Natural killer cell treated with Interleukin-12 subunit alpha and Interleukin-12 subunit beta and Interleukin-15 and Interleukin-18, amount 100 ng/mL, for 72 hours (primary cell): ENCODE measurements around the gene ZMIZ1. TPM values are rescaled to one million over a fixed set of nuclear protein-coding genes. Genes with fewer than 3 reads are reported as not detected.
A peak's percentile ranks its signal among the peaks of the same experiment; 100 is the strongest.

ENCODE experiments used
- ATAC-seq, 2 donors: fragments of 150-1000 bp; cut with Tn5 transposase in 1 of 2; sonication (Bioruptor Pico), chemical (Tn5 transposase) in 1 of 2; 2 replicates each; pipeline ENCODE4 v1.10.0; 2021
- DNase-seq: peaks from one replicate; pipeline ENCODE4 v3.0.0; 2022; ENCODE audit warnings: low spot score
- H3K27ac Mint-ChIP-seq, 2 donors: 1 replicate in 1 of 2; 2 replicates in 1 of 2; pipeline ENCODE4 v1.8.0; 2022; ENCODE audit warnings: mixed read lengths in 2 of 2, mild to moderate bottlenecking in 1 of 2, moderate library complexity in 1 of 2
- H3K27me3 Mint-ChIP-seq, 2 donors: 1 replicate in 1 of 2; 2 replicates in 1 of 2; pipeline ENCODE4 v1.8.0; 2022; ENCODE audit warnings: mixed read lengths in 2 of 2
- H3K36me3 Mint-ChIP-seq: one replicate; pipeline ENCODE4 v1.8.0; 2022; ENCODE audit warnings: mixed read lengths
- H3K4me1 Mint-ChIP-seq, 2 donors: 1 replicate in 1 of 2; 2 replicates in 1 of 2; pipeline ENCODE4 v1.8.0; 2022; ENCODE audit warnings: low read depth in 2 of 2, mixed read lengths in 2 of 2, mild to moderate bottlenecking in 1 of 2
- H3K4me3 Mint-ChIP-seq: one replicate; pipeline ENCODE4 v1.8.0; 2022; ENCODE audit warnings: mixed read lengths
- H3K9me3 Mint-ChIP-seq: 2 replicates; pipeline ENCODE4 v1.8.0; 2022; ENCODE audit warnings: mixed read lengths
- total RNA-seq, 2 donors: library from RNA; stranded (reverse); gene quantifications; one replicate each; pipeline ENCODE4 v1.2.3, GENCODE V29; 2022

ZMIZ1 gene
- total RNA-seq, 2 donors from 2014 or later = 49.7 to 54.4 TPM

DNA sequence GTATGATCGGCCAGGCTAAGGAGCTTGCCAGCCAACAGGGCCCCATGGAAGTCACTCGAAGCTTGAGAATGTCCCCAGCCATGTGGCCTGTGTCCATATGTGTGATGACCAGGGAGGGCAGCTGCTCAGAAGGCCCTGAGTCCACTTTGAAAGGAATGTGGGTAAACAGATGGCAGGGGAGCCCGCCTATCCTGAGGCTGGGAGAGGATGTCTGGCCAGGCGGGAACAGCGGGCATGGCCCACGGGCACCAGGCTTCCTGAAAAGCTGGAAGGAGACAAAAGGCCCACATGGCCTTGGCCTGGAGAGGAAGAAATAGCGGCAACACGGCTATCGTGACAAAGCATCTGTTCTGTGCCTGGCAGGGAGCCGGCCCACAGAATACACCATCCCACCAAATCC is 140.6 kb downstream of the ZMIZ1 start:
- no peak for DNase-seq
- Mint-ChIP-seq H3K27me3 (no peaks in the 10 kb centered on the region), H3K9me3 (no peaks in the 10 kb centered on the region), H3K4me1 (peaks cover 0 to 9% of the 10 kb centered on the region in 2 donors), H3K27ac (no peak overlapping the region), H3K36me3 (no peaks in the 10 kb centered on the region), H3K4me3 (no peak overlapping the region)
- ATAC-seq = no peak

DNA sequence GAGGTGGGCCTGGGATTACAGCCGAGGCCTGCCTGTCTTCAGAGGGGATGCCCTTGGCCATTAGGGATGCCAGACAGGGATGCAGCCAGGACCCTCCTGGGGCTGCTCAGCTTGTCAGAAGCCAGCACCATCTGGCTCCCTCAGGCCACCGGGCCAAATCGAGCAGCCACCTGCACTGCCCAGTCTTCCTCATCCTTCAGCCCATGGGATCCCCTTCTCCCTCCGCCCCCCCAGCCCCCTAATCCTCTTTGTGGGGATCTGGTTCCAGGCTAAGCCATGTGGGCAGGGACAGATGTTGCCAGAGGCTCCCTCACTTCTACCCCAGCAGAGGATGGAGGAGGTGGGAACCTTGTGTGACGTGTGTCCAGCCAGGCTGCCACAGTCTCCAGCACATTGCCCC is 141.1 kb downstream of the ZMIZ1 start:
- H3K9me3 Mint-ChIP-seq = no peaks in the 10 kb centered on the region
- no peaks in the 10 kb centered on the region for H3K36me3 Mint-ChIP-seq
- no peak overlapping the region for H3K27ac Mint-ChIP-seq
- no peak for ATAC-seq
- no peak for DNase-seq
- H3K4me3 Mint-ChIP-seq = no peak overlapping the region
- H3K27me3 Mint-ChIP-seq = no peaks in the 10 kb centered on the region
- peaks cover 0 to 7% of the 10 kb centered on the region in 2 donors for H3K4me1 Mint-ChIP-seq

DNA sequence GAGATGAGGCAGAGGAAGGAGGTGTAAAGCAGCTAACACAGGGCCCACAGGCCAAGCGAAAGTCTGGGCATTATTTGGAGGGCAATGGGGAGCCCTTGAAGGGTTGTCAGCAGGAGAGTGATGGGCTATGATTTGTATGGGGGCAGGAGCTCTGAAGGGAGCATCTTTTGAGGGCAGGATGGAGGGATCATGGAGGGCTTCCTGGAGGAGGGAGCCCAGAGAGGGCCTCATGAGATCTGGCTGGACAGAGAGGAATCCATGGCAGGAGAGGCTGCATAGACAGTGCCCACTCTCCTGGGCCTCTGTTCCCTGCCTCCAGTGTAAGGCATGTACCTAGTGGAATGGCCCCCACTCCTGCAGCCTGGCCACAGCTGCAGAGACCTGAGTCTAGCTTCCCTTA is 141.9 kb downstream of the ZMIZ1 start:
- Mint-ChIP-seq H3K9me3 (no peaks in the 10 kb centered on the region), H3K4me1 (peaks cover 0 to 4% of the 10 kb centered on the region in 2 donors), H3K27ac (peak overlapping the region; percentile 10 to 18), H3K4me3 (no peak overlapping the region), H3K36me3 (no peaks in the 10 kb centered on the region), H3K27me3 (no peaks in the 10 kb centered on the region)
- ATAC-seq (no peak), DNase-seq (no peak)

DNA sequence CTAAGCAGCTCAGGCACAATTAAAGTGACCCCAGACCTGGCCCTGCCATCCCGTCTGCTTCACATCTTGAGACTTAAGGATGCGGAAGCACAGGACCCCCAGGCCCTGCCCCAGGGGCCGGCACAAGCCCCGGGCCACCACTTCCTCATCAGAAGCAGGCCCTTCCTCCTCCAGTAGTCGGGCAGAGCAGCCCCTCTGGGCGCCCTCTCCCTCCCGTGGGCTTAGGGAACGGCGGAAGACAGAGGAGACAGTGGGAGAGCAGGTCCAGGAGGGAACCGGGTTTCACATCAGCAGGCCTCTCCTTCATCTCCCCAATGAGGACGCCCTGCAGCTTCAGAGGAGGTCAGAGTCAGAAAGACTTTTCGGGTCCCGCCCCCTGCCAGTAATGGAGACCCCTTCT is 142.8 kb downstream of the ZMIZ1 start:
- DNase-seq (no peak), ATAC-seq (no peak)
- Mint-ChIP-seq H3K4me1 (peaks cover 0 to 3% of the 10 kb centered on the region in 2 donors), H3K27ac (no peak overlapping the region), H3K36me3 (no peaks in the 10 kb centered on the region), H3K9me3 (no peaks in the 10 kb centered on the region), H3K4me3 (no peak overlapping the region), H3K27me3 (no peaks in the 10 kb centered on the region)

DNA sequence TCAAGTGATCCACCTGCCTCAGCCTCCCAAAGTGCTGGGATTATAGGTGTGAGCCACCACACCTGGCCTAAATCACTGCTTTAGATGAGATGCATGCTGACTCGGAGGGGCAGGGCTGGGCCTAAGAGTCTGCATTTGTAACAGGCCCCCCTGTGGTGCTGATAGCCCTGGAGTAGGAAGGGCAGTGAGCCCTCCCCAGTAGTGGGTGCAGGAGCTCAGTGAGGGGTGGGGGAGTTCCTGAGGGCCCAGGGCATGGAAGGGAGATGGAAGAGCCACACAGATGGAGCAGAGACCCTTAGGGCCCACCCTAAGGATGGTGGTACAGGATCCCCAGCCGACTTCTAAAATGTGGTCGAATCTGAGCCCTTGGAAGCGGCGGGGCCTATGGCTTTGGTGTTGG is 146.8 kb downstream of the ZMIZ1 start:
- no peaks in the 10 kb centered on the region for H3K9me3 Mint-ChIP-seq
- H3K4me1 Mint-ChIP-seq = peaks cover 0 to 6% of the 10 kb centered on the region in 2 donors
- no peak overlapping the region for H3K4me3 Mint-ChIP-seq
- ATAC-seq (no peak), DNase-seq (no peak)
- no peaks in the 10 kb centered on the region for H3K36me3 Mint-ChIP-seq
- no peak overlapping the region for H3K27ac Mint-ChIP-seq
- no peaks in the 10 kb centered on the region for H3K27me3 Mint-ChIP-seq

DNA sequence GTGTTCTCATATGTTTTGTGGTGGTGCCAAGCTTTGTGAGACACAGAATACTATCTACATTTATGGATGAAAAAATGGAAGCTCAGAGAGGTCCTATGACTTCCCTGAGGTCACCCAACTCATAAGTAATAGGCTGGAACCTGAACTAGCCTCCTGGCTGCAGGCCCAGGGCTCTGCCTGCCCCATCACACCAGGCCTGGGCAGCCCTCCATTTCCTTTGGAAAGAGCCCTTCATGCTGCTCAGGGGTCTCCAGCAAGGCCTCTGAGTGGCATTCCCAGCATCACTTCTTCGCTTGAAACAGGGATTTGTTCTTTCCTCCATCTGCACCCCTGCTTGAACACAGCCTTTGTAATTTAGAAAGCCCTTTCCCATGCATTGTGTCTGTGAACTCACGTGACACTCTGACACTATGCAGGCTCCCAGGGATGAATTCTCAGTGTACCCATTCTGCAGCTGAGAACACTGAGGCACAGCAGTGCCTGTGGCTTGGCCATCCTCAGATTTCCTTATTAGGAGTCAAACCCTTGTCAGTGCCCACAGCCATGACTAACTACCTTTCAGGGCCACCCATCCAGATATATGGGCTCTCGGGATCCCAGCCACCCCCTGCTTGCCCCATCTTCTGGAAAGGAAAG is 150.7 kb downstream of the ZMIZ1 start:
- DNase-seq = no peak
- no peak for ATAC-seq
- H3K27me3 Mint-ChIP-seq = no peaks in the 10 kb centered on the region
- H3K27ac Mint-ChIP-seq = no peak overlapping the region
- H3K36me3 Mint-ChIP-seq = no peaks in the 10 kb centered on the region
- H3K4me3 Mint-ChIP-seq = no peak overlapping the region
- peaks cover 0 to 3% of the 10 kb centered on the region in 2 donors for H3K4me1 Mint-ChIP-seq
- no peaks in the 10 kb centered on the region for H3K9me3 Mint-ChIP-seq

DNA sequence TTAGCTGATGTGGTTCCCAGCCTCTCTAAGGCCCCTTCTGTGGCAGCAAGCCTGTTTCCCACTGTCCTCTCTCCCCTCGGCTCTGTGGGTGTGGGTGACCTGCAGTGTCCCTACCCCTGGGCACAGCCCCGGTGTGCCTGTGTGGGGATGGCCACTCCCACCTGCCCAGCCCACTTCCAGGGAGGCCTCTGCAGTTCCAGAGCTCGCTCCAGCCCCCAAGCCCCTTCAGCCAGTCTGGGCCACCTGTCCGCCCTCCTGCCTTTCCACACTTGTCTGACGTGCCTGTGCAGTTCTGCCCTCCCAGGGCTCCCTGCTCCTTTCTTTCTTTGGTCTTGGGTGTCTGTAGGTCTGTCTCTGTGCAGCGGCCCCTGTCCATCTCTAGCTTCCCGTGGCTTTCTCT is 151.5 kb downstream of the ZMIZ1 start:
- no peaks in the 10 kb centered on the region for H3K9me3 Mint-ChIP-seq
- no peak overlapping the region for H3K27ac Mint-ChIP-seq
- H3K36me3 Mint-ChIP-seq = no peaks in the 10 kb centered on the region
- DNase-seq (no peak), ATAC-seq (no peak)
- no peak overlapping the region for H3K4me3 Mint-ChIP-seq
- H3K4me1 Mint-ChIP-seq = peaks cover 0 to 5% of the 10 kb centered on the region in 2 donors
- H3K27me3 Mint-ChIP-seq = no peaks in the 10 kb centered on the region

DNA sequence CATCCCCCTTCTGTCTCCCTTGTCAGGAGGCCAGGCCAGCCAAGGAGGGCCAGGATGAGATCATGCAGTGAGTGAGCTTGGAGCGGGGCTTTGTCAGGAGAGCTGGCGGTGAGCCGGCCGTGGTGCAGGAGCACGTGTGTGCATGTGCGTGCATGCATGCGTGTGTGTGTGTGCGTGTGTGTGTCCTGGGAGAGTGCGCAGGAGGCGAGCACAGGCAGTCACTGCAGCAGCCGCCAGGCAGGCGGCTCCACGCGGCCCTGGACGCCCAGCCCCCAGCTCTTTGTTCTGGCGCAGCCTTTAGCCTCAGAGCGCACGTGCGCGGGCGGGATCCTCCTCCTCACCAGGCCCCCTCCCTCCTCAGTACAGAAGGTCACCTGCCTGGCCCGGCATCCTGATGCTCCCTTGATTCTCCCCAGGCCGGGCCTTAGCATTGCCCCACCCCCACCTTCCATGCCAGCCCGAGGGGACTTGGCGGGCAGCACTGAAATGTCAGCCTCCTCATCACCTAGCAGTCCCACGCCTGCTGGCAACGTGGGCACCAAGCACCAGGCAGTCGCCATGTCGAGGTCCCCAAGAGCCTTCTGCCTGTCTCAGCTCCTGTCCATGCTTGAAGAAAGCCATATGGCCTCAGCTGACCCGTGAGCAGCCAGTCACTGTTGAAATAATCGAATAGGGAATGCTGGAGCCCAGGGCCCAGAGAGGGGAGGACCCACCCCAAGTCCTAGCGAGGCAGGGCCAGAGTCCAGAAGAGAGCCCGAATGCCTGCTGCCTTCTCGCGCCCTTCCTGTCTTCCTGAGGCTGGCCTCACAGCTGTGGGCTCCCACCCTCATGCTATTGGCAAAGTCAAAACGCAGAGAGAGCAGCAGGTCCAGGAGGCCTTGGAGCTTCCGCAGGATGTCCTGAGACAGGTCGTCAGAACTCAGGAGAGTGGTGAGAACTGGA is 152.6 kb downstream of the ZMIZ1 start:
- Mint-ChIP-seq H3K27ac (no peak overlapping the region), H3K27me3 (no peaks in the 10 kb centered on the region), H3K9me3 (no peaks in the 10 kb centered on the region), H3K36me3 (no peaks in the 10 kb centered on the region), H3K4me1 (peaks cover 0 to 5% of the 10 kb centered on the region in 2 donors), H3K4me3 (no peak overlapping the region)
- ATAC-seq (no peak), DNase-seq (no peak)

DNA sequence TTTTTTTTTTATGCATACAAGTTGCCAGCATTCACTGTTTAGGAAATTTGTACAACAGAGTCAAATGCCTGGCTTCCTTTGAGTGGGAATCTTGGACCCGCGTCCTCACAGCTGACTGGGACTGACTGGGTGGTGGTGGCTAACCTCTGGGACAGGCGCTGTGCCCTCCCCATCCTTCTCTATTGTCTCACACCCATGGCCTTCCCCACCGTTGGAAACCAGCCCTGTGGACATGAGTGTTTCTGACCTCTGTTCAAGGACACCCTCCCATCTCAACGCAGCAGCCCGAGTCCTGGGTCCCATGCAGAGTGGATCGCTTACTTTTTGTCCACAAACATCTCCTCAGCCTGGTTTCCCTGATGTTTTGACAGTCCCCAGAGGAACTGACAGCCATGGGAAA is 153.4 kb downstream of the ZMIZ1 start:
- Mint-ChIP-seq H3K4me3 (no peak overlapping the region), H3K27ac (no peak overlapping the region), H3K4me1 (peaks cover 0 to 5% of the 10 kb centered on the region in 2 donors), H3K9me3 (no peaks in the 10 kb centered on the region), H3K36me3 (no peaks in the 10 kb centered on the region), H3K27me3 (no peaks in the 10 kb centered on the region)
- DNase-seq (no peak), ATAC-seq (no peak)

DNA sequence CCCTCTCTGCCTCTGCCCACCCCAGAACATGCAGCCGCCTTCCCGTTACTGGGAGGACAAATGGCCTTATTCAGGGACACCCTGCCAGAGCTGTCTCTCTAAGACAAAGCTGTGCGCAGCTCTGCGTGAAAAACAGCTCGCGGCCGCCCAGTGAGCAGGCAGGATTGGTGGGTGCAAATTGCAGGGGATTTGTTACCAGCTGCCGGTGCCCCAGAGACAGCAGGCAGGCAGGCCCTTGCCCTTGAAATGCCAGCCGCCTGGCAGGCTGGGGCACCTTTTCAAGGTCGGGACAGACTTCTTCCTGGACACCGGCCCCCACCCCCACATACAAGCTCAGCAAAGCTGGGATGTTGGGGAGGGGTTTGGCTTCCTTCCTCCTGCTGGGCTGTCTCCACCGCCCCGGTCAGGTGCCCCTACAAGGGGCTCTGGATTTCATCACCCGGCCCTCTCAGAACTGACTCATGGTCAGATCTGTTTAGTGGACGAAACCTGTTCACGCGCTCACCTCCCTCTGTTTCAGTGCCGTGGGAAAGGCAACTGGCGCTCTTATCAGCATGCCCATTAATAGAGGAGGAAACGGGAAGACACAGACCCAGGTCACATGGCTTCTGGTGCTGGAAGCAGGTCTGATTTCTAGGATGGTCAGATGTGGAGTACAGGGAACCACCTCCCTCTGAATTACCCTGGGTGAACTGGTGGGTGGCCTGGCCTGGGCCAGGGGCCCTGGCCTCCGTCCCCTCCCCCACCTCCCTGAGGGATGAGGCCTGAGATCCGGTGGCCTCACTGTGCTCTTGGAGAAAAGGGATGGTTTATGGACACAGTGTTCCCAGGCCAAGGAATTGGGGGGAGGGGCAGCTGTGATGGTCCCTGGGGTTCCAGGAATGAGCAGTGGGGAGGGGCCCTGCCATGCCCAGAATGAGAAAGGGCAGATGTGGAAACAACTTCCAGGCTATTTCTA is 154.6 kb downstream of the ZMIZ1 start:
- no peak overlapping the region for H3K4me3 Mint-ChIP-seq
- no peak overlapping the region for H3K27ac Mint-ChIP-seq
- ATAC-seq (no peak), DNase-seq (no peak)
- peaks cover 0 to 5% of the 10 kb centered on the region in 2 donors for H3K4me1 Mint-ChIP-seq
- H3K36me3 Mint-ChIP-seq = no peaks in the 10 kb centered on the region
- no peaks in the 10 kb centered on the region for H3K9me3 Mint-ChIP-seq
- H3K27me3 Mint-ChIP-seq = no peaks in the 10 kb centered on the region

DNA sequence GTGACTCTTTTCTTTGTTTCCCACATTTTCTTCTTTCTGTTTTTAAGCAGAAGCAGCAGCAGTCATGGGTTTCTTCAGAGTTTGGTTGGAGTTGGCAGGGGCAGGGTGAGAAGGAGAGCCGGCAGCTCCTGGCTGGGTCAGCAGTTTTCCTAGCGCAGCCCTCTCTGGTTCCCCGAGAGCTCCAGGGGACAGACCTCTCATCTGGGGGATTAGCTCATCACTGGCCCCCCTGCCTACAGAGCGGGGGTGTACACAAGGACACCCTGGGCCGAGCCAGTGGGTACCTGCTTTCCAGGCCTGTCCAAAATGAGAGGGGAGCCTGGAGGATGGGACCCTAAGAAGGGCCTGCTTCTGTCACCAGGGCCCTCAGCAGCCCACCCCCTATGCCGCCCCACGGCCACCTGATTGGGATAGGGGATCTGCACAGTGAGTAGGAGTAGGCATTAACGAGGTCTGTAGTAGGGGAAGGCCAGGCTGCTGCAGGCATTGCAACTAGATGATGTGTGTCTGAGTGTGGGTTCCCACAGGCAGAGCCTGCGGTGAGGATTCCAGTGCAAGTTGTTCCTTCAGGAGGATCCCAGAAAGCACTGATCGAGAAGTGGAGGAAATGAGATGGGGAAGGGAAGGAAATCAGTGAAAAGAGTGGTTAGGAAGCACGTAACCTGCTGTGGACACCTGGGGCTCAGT is 155.6 kb downstream of the ZMIZ1 start:
- Mint-ChIP-seq H3K4me1 (peaks cover 0 to 2% of the 10 kb centered on the region in 2 donors), H3K36me3 (no peaks in the 10 kb centered on the region), H3K27me3 (no peaks in the 10 kb centered on the region), H3K9me3 (no peaks in the 10 kb centered on the region), H3K4me3 (no peak overlapping the region), H3K27ac (no peak overlapping the region)
- no peak for DNase-seq
- ATAC-seq = no peak

DNA sequence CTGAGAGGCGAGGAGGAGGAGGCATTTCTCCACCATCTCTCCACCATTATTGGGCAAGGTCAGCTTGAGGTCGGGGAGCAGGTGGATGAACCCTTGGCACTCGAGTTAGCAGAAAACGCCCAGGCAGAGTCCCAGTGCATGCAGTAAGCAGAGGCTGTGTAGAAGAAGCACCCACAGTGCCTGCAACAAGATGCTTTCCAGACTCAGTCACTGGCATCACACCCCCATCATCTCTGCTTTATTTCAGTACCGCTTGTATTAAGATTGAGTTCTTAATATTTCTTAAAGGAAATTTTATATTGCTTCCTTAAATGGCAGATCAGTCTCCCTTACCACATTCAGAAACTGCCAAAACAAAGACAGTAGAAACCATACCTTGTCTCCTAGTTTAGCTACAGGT is 156.2 kb downstream of the ZMIZ1 start:
- H3K27ac Mint-ChIP-seq = no peak overlapping the region
- ATAC-seq = no peak
- peaks cover 0 to 2% of the 10 kb centered on the region in 2 donors for H3K4me1 Mint-ChIP-seq
- H3K27me3 Mint-ChIP-seq = no peaks in the 10 kb centered on the region
- no peaks in the 10 kb centered on the region for H3K36me3 Mint-ChIP-seq
- H3K4me3 Mint-ChIP-seq = no peak overlapping the region
- no peaks in the 10 kb centered on the region for H3K9me3 Mint-ChIP-seq
- DNase-seq = no peak
